HG02870 (cell line): ENCODE data around the gene FAM171A1.

Experiments used
- ATAC-seq: cut with Tn5 transposase; IDR thresholded peaks from one replicate; pipeline ENCODE4 v1.9.1; 2021; ENCODE audit warnings: mild to moderate bottlenecking, moderate library complexity; ENCODE audit not compliant: unreplicated experiment

The FAM171A1 gene

GRCh38 chr10:15374566-15374965, 3.5 kb upstream of the FAM171A1 start:
- ATAC-seq: no peak

- ATAC-seq: peak; percentile 49
Measured at GRCh38 chr10:15374156-15374555, 3.1 kb upstream of the FAM171A1 start.

GRCh38 chr10:15373199-15373598, 2.1 kb upstream of the FAM171A1 start:
- no peak for ATAC-seq

GRCh38 chr10:15370212-15370855, 755 bp downstream of the FAM171A1 start:
- ATAC-seq: peak; percentile 31

GRCh38 chr10:15369256-15370211, 1.6 kb downstream of the FAM171A1 start:
- no peak for ATAC-seq

GRCh38 chr10:15368101-15368855, 2.8 kb downstream of the FAM171A1 start:
- no peak for ATAC-seq

GRCh38 chr10:15367296-15368085, 3.6 kb downstream of the FAM171A1 start:
- ATAC-seq: no peak

- no peak for ATAC-seq
Measured at GRCh38 chr10:15365692-15366091, 5.4 kb downstream of the FAM171A1 start.

GRCh38 chr10:15364001-15364400, 7.1 kb downstream of the FAM171A1 start:
- ATAC-seq: no peak

- ATAC-seq: no peak
Measured at GRCh38 chr10:15363031-15363430, 8.1 kb downstream of the FAM171A1 start.

GRCh38 chr10:15361131-15361530, 10.0 kb downstream of the FAM171A1 start:
- no peak for ATAC-seq

- no peak for ATAC-seq
Measured at GRCh38 chr10:15360566-15360965, 10.5 kb downstream of the FAM171A1 start.

GRCh38 chr10:15353471-15354017, 17.5 kb downstream of the FAM171A1 start:
- no peak for ATAC-seq

GRCh38 chr10:15352836-15353235, 18.3 kb downstream of the FAM171A1 start:
- no peak for ATAC-seq

GRCh38 chr10:15352201-15352600, 18.9 kb downstream of the FAM171A1 start:
- no peak for ATAC-seq

- ATAC-seq: no peak
Measured at GRCh38 chr10:15351099-15351820, 19.8 kb downstream of the FAM171A1 start.

GRCh38 chr10:15349112-15349511, 22.0 kb downstream of the FAM171A1 start:
- ATAC-seq: no peak

- ATAC-seq: no peak
Measured at GRCh38 chr10:15348579-15348978, 22.5 kb downstream of the FAM171A1 start.

- no peak for ATAC-seq
Measured at GRCh38 chr10:15347150-15347549, 23.9 kb downstream of the FAM171A1 start.
